ENCODE results near the gene L2HGDH. TPM values are rescaled to one million over a fixed set of nuclear protein-coding genes. Genes with fewer than 3 reads are reported as not detected.

The L2HGDH gene
- total RNA-seq, 1 donor from 2014 or later = 7.3 TPM

Other genes starting within 250 kb of the L2HGDH start
- 6.3 and 6.6 TPM in 2 replicates for gene VCPKMT, start 195.7 kb downstream of the L2HGDH start, total RNA-seq
- gene SOS2, start 80.7 kb downstream of the L2HGDH start, total RNA-seq = 23.6 and 26.3 TPM in 2 replicates
- 14.0 and 27.5 TPM in 2 replicates for gene DMAC2L, start 95 bp upstream of the L2HGDH start, total RNA-seq
- gene CDKL1, start 84.7 kb upstream of the L2HGDH start, total RNA-seq = 1.2 and 2.4 TPM in 2 replicates
- 131 TPM in 2 replicates for gene MAP4K5, start 220.3 kb upstream of the L2HGDH start, total RNA-seq
- 3.1 and 4.2 TPM in 2 replicates for gene ATL1, start 247.9 kb upstream of the L2HGDH start, total RNA-seq